CD1c-positive myeloid dendritic cell (primary cell): ENCODE measurements around the gene VRK2.
"Not testable (repeated sequence)": the region's sequence is repeated elsewhere in the genome, so short reads cannot be mapped to it uniquely, and the experiment has no call there.

ENCODE experiments used
- DNase-seq: peaks from one replicate; pipeline ENCODE4 v3.0.0-alpha.2; 2016; ENCODE audit errors: extremely low spot score

VRK2 gene

GRCh38 chr2:58158481-58158880 is 111.9 kb downstream of the VRK2 start:
- DNase-seq = no peak

DNA sequence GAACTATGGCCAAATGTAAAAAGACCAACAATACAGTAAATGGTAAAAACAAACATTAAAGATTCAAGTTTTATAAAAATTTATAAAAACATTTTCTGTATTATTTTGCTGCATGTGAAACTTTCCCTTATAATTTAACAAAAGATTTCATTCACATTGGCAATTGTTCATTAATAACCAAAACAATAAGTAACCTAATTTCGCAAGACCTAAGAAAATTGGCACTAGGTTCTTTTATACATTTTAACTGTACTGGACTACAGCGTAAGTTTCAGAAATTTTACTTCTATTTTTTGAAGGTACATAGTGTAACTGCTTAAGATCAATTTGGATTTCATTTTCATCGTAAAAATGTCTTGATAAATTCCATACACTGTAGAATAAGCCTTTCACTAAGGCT is 117.3 kb downstream of the VRK2 start:
- DNase-seq = no peak

GRCh38 chr2:58168130-58168529 is 121.5 kb downstream of the VRK2 start:
- DNase-seq = not testable (repeated sequence)

GRCh38 chr2:58169845-58170244 is 123.2 kb downstream of the VRK2 start:
- DNase-seq = not testable (repeated sequence)

- not testable (repeated sequence) for DNase-seq
Measured at GRCh38 chr2:58170334-58170933, 123.8 kb downstream of the VRK2 start.

- not testable (repeated sequence) for DNase-seq
Measured at GRCh38 chr2:58171831-58172230, 125.2 kb downstream of the VRK2 start.

DNA sequence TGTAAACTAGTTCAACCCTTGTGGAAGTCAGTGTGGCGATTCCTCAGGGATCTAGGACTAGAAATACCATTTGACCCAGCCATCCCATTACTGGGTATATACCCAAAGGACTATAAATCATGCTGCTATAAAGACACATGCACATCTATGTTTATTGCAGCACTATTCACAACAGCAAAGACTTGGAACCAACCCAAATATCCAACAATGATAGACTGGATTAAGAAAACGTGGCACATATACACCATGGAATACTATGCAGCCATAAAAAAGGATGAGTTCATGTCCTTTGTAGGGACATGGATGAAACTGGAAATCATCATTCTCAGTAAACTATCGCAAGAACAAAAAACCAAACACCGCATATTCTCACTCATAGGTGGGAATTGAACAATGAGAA is 130.6 kb downstream of the VRK2 start:
- not testable (repeated sequence) for DNase-seq

- DNase-seq = not testable (repeated sequence)
Measured at GRCh38 chr2:58180175-58180574, 133.6 kb downstream of the VRK2 start.

GRCh38 chr2:58180635-58181034 is 134.0 kb downstream of the VRK2 start:
- no peak for DNase-seq

- DNase-seq = no peak
Measured at GRCh38 chr2:58182527-58182926, 135.9 kb downstream of the VRK2 start.

GRCh38 chr2:58186501-58186900 is 139.9 kb downstream of the VRK2 start:
- no peak for DNase-seq

DNA sequence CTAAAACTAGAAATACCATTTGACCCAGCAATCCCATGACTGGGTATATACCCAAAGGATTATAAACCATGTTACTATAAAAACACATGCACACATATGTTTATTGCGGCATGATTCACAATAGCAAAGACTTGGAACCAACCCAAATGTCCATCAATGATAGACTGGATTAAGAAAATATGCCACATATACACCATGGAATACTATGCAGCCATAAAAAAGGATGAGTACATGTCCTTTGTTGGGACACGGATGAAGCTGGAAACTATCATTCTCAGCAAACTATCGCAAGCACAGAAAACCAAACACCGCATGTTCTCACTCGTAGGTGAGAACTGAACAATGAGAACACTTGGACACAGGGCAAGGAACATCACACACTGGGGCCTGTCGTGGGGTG is 140.4 kb downstream of the VRK2 start:
- DNase-seq = not testable (repeated sequence)

DNA sequence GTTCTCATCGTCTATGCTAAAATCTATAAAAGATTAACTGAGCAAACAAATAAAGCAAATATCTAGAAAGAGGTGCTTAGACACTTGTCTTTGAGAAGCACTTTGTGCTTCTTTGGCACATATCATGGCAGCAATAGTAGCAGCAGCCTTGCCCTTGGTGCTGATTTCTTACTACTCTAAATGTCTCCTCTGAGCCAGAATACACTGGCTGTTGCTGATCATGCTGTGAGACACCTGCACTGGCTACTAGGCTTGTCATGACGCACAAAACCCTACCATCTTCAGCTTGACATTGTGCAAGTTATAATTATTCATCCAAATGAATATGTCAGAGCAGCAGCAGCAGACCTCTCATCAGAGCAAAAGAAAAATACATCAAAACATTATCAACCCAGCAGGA is 147.9 kb downstream of the VRK2 start:
- no peak for DNase-seq

DNA sequence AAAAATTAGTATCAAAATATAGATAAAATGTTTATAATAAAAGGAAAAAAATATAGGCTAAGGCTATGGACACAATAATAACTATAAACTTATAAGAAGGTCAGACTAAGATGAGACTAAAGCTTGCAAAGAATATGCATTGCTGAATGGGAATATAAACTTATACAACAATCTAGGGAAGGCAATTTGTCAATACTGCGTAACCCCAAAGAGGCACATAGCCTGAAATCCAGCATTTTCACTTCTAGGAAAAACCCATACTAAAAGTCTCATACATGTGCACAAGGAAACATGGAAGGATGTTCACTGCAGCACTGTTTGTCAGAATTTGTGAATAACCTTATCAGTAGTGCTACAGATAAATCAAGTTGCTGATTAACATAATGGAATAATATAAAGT is 149.1 kb downstream of the VRK2 start:
- DNase-seq = no peak

DNA sequence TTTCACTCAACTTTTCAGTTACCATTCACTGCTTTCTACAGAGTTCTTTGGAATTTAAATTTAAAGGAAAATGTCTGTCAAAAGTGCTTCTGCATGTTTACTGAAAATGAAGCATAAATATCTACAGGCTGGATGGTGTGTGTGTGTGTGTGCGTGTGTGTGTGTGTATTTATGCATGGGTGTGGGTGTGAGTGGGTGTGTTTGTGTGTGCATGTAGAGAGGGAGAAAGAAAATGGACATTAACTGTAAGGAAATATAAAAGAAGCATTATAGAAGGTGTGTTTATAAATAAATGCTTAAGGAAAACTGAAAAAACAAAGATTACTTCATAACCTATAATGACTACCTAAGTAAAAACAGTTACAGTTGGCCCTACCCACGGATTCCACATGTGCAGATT is 151.3 kb downstream of the VRK2 start:
- DNase-seq = no peak

- DNase-seq = no peak
Measured at GRCh38 chr2:58202404-58202803, 155.8 kb downstream of the VRK2 start.

DNA sequence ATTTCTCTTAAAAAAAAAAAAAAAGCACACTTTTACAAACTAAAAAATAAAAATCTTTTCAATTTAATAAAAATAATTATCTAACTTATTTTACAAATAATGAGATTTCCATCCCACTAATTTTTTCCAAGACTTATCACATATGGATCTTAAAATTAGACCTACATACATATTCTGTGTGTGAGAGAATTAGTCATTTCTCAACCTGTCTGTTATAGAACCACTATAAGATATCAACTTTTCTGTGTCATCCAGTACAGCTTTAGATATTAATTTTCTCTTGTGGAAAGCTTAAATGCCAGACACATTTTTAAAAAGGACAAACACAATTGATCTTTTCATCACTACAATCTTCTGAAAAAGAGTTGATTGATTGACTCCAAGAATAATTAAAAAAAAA is 156.4 kb downstream of the VRK2 start:
- no peak for DNase-seq

GRCh38 chr2:58204195-58204959 is 157.8 kb downstream of the VRK2 start:
- no peak for DNase-seq

- no peak for DNase-seq
Measured at GRCh38 chr2:58206785-58207184, 160.2 kb downstream of the VRK2 start.

DNA sequence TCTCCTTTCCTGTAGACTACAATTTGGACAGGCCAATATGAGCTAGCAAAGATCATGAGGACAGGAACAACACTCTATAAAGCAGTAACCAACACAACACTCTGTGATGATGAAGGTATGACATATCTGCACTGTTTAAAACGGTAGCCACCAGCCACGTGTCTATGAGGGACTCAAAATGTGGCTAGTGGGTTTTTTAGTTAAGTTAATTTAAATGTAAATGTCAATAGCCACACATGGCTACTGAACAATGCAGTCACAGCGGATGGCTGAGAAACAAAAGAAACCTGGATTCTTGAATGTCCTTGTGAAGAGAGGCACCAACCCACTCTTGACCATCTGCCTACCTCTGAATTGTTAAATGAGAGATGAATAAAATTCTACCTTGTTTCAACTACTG is 160.6 kb downstream of the VRK2 start:
- no peak for DNase-seq
